ENCODE data around the gene ANKH.

The ANKH gene

DNA sequence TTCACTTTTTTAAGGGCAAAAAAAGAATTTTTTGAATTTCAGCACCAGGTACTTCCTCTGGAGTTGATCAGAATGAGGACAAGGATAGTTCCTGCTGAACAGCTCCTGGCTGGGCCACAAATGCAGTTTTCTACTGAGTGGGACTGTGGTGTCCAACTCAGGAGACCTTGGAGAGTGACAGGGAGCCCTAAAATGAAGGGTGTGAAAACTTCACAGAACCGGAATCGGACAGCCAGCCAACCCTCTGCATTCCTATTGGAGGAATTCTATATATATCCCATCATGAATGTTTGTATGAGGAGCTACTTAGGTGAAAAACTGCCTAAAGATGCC, 40.6 kb downstream of the ANKH start:
- no peaks in the 10 kb centered on the region for H4K20me1 ChIP-seq (ENCODE audit: insufficient read depth)
- H3K4me1 ChIP-seq (ENCODE audit: low read depth, poor library complexity, severe bottlenecking) = peaks cover 13% of the 10 kb centered on the region
- peaks cover 10% of the 10 kb centered on the region; the same call in 1 of the 2 replicates for H3K79me2 ChIP-seq (ENCODE audit: insufficient read depth, low read depth)

DNA sequence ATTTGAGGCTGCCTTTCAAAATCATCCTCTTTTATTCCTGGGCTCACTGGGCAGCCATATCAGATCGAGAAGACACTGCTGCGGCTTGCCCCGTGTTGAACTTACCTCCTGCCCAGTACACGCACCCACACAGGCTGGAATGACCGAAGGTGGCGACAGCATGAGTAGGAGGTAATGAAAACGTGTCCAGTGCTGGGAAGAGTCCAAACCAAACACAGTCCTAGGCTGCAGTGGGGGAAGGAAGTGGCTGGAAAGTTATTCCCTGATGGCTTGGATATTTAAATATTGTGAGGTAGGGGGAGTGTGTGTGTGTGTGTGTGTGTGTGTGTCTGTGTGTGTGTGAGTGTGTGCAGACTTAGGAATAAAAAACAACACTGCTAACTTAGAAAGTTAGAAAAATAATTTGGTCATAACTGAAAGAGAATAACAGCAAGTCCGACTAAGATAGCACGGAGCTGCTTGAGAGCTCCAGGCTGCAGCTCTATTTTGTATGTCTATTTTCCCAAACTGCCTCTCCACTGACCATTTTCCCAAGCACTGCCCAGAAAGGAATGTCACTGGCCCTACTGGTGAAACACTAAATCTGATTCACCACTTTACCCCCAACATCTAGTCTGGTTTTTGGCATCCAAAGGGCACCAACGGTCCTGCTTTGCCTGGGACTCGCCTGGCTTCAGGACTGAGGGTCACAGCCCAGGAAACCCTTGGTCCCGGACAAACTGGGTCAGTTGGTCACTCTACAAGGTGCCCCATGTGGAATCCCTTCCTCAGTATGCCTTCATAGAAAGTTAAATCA, 41.2 kb downstream of the ANKH start:
- H3K79me2 ChIP-seq (ENCODE audit: insufficient read depth, low read depth) = peaks cover 10% of the 10 kb centered on the region; the same call in 1 of the 2 replicates

More for the DNA sequence above, 40.6 kb downstream of the ANKH start:
- no peak overlapping the region for H3K27ac ChIP-seq
- H3K36me3 ChIP-seq (ENCODE audit: insufficient read depth) = no peaks in the 10 kb centered on the region
- no peak overlapping the region for H3K9ac ChIP-seq
- H3K4me3 ChIP-seq (IDR thresholded peaks at IDR 0.05; ENCODE audit: insufficient read depth, low read depth, low read length) = no peak overlapping the region
- H3K27me3 ChIP-seq (ENCODE audit: insufficient read depth, low read depth) = no peaks in the 10 kb centered on the region
- TF ChIP-seq, protein P1, sequence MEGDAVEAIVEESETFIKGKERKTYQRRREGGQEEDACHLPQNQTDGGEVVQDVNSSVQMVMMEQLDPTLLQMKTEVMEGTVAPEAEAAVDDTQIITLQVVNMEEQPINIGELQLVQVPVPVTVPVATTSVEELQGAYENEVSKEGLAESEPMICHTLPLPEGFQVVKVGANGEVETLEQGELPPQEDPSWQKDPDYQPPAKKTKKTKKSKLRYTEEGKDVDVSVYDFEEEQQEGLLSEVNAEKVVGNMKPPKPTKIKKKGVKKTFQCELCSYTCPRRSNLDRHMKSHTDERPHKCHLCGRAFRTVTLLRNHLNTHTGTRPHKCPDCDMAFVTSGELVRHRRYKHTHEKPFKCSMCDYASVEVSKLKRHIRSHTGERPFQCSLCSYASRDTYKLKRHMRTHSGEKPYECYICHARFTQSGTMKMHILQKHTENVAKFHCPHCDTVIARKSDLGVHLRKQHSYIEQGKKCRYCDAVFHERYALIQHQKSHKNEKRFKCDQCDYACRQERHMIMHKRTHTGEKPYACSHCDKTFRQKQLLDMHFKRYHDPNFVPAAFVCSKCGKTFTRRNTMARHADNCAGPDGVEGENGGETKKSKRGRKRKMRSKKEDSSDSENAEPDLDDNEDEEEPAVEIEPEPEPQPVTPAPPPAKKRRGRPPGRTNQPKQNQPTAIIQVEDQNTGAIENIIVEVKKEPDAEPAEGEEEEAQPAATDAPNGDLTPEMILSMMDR (conservative IDR thresholded peaks at IDR 0.05; ENCODE audit: low read depth, low read length) = no peak
- no peak overlapping the region for H3K4me2 ChIP-seq
- no peak overlapping the region for H2AFZ ChIP-seq (ENCODE audit: low read depth)

DNA sequence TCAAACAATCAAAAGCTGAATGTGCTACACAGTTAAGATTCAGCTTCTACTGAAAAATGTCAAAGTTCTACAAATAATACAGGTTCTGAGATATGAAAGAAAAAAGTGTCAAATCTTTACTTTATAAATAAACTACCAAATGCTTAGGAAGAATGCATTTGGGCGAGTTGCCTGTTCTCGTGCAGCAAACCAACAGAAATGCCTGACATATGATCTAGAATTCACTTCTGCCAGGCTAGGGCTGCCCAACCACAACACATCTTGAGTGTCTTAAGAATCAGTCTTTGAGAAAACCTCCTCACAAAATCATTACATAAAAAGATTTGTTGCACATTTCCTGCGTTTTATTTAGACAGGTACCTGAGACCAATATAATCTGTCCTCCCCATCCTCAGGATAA, 42.2 kb downstream of the ANKH start:
- Histone ChIP-seq H3K79me2 (ENCODE audit: insufficient read depth, low read depth) (peaks cover 10% of the 10 kb centered on the region; the same call in 1 of the 2 replicates), H3K4me2 (no peak overlapping the region), H3K4me3 (IDR thresholded peaks at IDR 0.05; ENCODE audit: insufficient read depth, low read depth, low read length) (no peak overlapping the region)

More for the DNA sequence above, 41.2 kb downstream of the ANKH start:
- TF ChIP-seq, protein P1 (conservative IDR thresholded peaks at IDR 0.05; ENCODE audit: low read depth, low read length) = no peak
- H3K27me3 ChIP-seq (ENCODE audit: insufficient read depth, low read depth) = no peaks in the 10 kb centered on the region
- H3K27ac ChIP-seq = no peak overlapping the region
- H3K4me2 ChIP-seq = no peak overlapping the region
- H4K20me1 ChIP-seq (ENCODE audit: insufficient read depth) = no peaks in the 10 kb centered on the region
- no peak overlapping the region for H3K9ac ChIP-seq
- no peaks in the 10 kb centered on the region for H3K36me3 ChIP-seq (ENCODE audit: insufficient read depth)
- peaks cover 18% of the 10 kb centered on the region for H3K4me1 ChIP-seq (ENCODE audit: low read depth, poor library complexity, severe bottlenecking)
- no peak overlapping the region for H3K4me3 ChIP-seq (IDR thresholded peaks at IDR 0.05; ENCODE audit: insufficient read depth, low read depth, low read length)
- no peak overlapping the region for H2AFZ ChIP-seq (ENCODE audit: low read depth)

DNA sequence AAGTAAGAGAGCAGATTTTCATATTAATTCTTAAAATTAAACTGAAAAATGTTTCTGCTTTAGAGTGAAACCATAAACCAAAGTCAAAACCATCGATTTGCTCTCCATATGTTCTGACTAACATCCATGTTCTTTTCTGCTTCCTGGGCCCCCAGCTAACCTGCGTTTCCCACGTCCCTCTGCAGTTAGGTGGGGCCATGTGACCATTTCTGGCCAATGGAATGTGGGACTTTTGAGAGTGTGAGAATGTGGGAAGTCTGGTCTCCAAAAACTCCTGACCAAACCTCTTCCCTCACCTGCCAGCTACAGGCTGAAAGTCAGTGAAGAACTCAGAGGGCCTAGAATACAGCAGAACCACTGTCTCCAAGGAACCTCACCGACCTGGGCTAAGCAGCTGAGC, 44.9 kb downstream of the ANKH start:
- no peaks in the 10 kb centered on the region for H3K36me3 ChIP-seq (ENCODE audit: insufficient read depth)
- no peak overlapping the region for H3K9ac ChIP-seq
- peaks cover 9% of the 10 kb centered on the region; the same call in 1 of the 2 replicates for H3K79me2 ChIP-seq (ENCODE audit: insufficient read depth, low read depth)
- no peak overlapping the region for H3K4me3 ChIP-seq (IDR thresholded peaks at IDR 0.05; ENCODE audit: insufficient read depth, low read depth, low read length)
- no peak overlapping the region for H3K27ac ChIP-seq
- peaks cover 55% of the 10 kb centered on the region for H3K4me1 ChIP-seq (ENCODE audit: low read depth, poor library complexity, severe bottlenecking)
- H2AFZ ChIP-seq (ENCODE audit: low read depth) = no peak overlapping the region
- H3K4me2 ChIP-seq = no peak overlapping the region
- H4K20me1 ChIP-seq (ENCODE audit: insufficient read depth) = no peaks in the 10 kb centered on the region
- no peaks in the 10 kb centered on the region for H3K27me3 ChIP-seq (ENCODE audit: insufficient read depth, low read depth)
- TF ChIP-seq, protein P1 (conservative IDR thresholded peaks at IDR 0.05; ENCODE audit: low read depth, low read length) = no peak

More for the DNA sequence above, 42.2 kb downstream of the ANKH start:
- Histone ChIP-seq H4K20me1 (ENCODE audit: insufficient read depth) (no peaks in the 10 kb centered on the region), H2AFZ (ENCODE audit: low read depth) (no peak overlapping the region), H3K4me1 (ENCODE audit: low read depth, poor library complexity, severe bottlenecking) (peaks cover 28% of the 10 kb centered on the region), H3K27me3 (ENCODE audit: insufficient read depth, low read depth) (no peaks in the 10 kb centered on the region), H3K36me3 (ENCODE audit: insufficient read depth) (no peaks in the 10 kb centered on the region), H3K27ac (no peak overlapping the region), H3K9ac (no peak overlapping the region)
- TF ChIP-seq, protein P1 (conservative IDR thresholded peaks at IDR 0.05; ENCODE audit: low read depth, low read length) = no peak

All from KMS-11 (cell line).